ENCODE measurements around the gene CYP27C1. TPM values are rescaled to one million over a fixed set of nuclear protein-coding genes. Genes with fewer than 3 reads are reported as not detected.

CYP27C1 gene
- polyA plus RNA-seq, 1 donor: 5.1 TPM

Other genes starting within 250 kb of the CYP27C1 start
- 988 TPM for gene BIN1, start 113.1 kb downstream of the CYP27C1 start, polyA plus RNA-seq (ENCODE audit: insufficient read length)
- 41.5 TPM for gene ERCC3, start 73.8 kb upstream of the CYP27C1 start, polyA plus RNA-seq (ENCODE audit: insufficient read length)
- 17.8 TPM for gene MAP3K2, start 167.7 kb upstream of the CYP27C1 start, polyA plus RNA-seq (ENCODE audit: insufficient read length)
- gene PROC, start 198.1 kb upstream of the CYP27C1 start, polyA plus RNA-seq (ENCODE audit: insufficient read length): 0.46 TPM

All from forelimb muscle (tissue), 1 donor.